Measurements from ENCODE around the gene LRP1B.

- TF ChIP-seq REST (IDR thresholded peaks at IDR 0.05; ENCODE audit: insufficient read depth in 1 of 2, low read depth in 2 of 2, low read length in 2 of 2) (no peak), POLR2AphosphoS5 (IDR thresholded peaks at IDR 0.05; ENCODE audit: low read depth, low read length) (no peak)
Observed at GRCh38 chr2:141878016-141878415, 252.8 kb downstream of the LRP1B start.

All from PFSK-1 (cell line).